Measurements from ENCODE around the gene DAD1.

Gene DAD1

DNA sequence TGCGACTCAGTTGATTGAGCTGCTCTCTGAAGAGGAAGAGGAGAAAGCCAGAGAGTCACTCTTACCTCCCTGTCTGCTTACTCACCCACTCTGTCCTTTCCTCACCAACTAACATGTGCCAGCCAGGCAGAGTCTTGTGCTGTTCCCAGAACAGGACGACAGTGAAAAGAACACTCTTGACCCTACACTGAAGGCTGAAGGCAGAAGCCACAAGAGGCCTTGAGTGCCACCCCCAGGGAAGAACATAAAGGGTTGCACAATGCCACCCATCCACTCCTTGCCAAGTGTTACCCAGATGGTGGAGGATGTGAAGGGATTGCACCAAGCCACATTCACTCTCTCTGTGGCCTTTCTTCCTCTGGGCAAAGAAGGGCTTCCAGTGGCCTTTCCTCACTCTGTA is 21.9 kb upstream of the DAD1 start:
- Histone ChIP-seq H3K27ac (ENCODE audit: low read depth, low read length) (no peak overlapping the region), H3K4me3 (ENCODE audit: insufficient read depth, low read length, poor library complexity, severe bottlenecking) (no peak overlapping the region), H3K9ac (ENCODE audit: low read length) (no peak overlapping the region), H3K9me3 (ENCODE audit: insufficient read depth, low read length) (no peaks in the 10 kb centered on the region), H3K4me2 (ENCODE audit: low read depth, low read length, poor library complexity, severe bottlenecking) (no peak overlapping the region), H3F3A (ENCODE audit: insufficient read depth) (no peaks in the 10 kb centered on the region), H3K27me3 (ENCODE audit: low read length) (no peaks in the 10 kb centered on the region), H4K20me1 (ENCODE audit: low read depth, low read length) (no peaks in the 10 kb centered on the region), H3K9me2 (replicated peaks; ENCODE audit: insufficient read depth, low read length) (no peaks in the 10 kb centered on the region), H3K36me3 (ENCODE audit: low read length) (no peaks in the 10 kb centered on the region), H3K79me2 (ENCODE audit: insufficient read depth, low read length) (no peaks in the 10 kb centered on the region), H2AFZ (ENCODE audit: low read depth, low read length, severe bottlenecking) (no peak overlapping the region)
- TF ChIP-seq EZH2phosphoT487 (conservative IDR thresholded peaks at IDR 0.05; ENCODE audit: low read length), result no peak
- TF ChIP-seq, protein P1, sequence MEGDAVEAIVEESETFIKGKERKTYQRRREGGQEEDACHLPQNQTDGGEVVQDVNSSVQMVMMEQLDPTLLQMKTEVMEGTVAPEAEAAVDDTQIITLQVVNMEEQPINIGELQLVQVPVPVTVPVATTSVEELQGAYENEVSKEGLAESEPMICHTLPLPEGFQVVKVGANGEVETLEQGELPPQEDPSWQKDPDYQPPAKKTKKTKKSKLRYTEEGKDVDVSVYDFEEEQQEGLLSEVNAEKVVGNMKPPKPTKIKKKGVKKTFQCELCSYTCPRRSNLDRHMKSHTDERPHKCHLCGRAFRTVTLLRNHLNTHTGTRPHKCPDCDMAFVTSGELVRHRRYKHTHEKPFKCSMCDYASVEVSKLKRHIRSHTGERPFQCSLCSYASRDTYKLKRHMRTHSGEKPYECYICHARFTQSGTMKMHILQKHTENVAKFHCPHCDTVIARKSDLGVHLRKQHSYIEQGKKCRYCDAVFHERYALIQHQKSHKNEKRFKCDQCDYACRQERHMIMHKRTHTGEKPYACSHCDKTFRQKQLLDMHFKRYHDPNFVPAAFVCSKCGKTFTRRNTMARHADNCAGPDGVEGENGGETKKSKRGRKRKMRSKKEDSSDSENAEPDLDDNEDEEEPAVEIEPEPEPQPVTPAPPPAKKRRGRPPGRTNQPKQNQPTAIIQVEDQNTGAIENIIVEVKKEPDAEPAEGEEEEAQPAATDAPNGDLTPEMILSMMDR (IDR thresholded peaks at IDR 0.05; ENCODE audit: insufficient read depth, low read length, poor library complexity, severe bottlenecking), result no peak

DNA sequence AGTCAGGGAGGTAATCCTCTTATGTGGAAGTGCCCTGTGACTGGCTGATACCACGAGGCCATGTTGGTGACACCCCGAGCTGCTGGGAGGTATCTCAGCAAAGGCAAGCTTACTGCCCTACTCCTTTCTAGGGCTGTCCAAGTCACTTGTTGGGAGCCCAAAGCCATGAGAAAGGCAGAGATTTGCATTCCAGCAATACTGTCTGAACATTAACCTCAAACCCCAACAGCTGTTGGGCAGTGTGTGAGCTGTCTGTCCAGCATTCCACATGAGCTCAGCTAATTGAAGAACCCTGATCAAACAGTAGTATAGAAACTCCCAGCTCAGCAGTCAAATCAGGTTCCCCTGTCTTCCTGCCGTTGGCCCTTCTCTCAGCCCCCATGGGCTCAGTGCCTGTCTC is 18.3 kb upstream of the DAD1 start:
- no peaks in the 10 kb centered on the region for H3F3A ChIP-seq (ENCODE audit: insufficient read depth)
- H3K79me2 ChIP-seq (ENCODE audit: insufficient read depth, low read length), result no peaks in the 10 kb centered on the region
- TF ChIP-seq EZH2phosphoT487 (conservative IDR thresholded peaks at IDR 0.05; ENCODE audit: low read length), result no peak
- TF ChIP-seq, protein P1 (IDR thresholded peaks at IDR 0.05; ENCODE audit: insufficient read depth, low read length, poor library complexity, severe bottlenecking), result no peak
- H3K27me3 ChIP-seq (ENCODE audit: low read length), result no peaks in the 10 kb centered on the region
- no peaks in the 10 kb centered on the region for H4K20me1 ChIP-seq (ENCODE audit: low read depth, low read length)
- H2AFZ ChIP-seq (ENCODE audit: low read depth, low read length, severe bottlenecking), result no peak overlapping the region
- no peaks in the 10 kb centered on the region for H3K9me2 ChIP-seq (replicated peaks; ENCODE audit: insufficient read depth, low read length)
- H3K4me3 ChIP-seq (ENCODE audit: insufficient read depth, low read length, poor library complexity, severe bottlenecking), result no peak overlapping the region
- H3K9me3 ChIP-seq (ENCODE audit: insufficient read depth, low read length), result no peaks in the 10 kb centered on the region
- no peak overlapping the region for H3K27ac ChIP-seq (ENCODE audit: low read depth, low read length)
- no peak overlapping the region for H3K4me2 ChIP-seq (ENCODE audit: low read depth, low read length, poor library complexity, severe bottlenecking)
- no peaks in the 10 kb centered on the region for H3K36me3 ChIP-seq (ENCODE audit: low read length)
- H3K9ac ChIP-seq (ENCODE audit: low read length), result no peak overlapping the region

DNA sequence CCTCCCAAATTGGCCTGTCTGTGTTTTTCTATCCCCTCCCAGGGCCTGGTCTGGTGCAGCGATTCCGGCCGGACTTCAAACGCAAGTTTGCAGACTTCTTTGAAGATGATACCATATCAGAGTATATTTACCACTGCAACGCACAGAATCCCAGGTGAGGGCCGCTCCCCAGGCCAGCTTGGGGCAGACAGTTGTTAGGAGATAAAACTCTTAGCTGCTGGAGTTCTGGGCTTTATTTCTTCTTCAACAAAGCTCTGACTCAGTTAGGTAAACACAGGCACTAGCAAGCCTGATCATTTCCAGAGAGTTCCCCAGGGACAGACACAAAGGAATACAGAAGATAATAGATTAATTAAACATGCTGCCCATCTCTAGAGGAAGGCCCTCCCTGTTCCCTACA is 17.4 kb upstream of the DAD1 start:
- Histone ChIP-seq H3K4me2 (ENCODE audit: low read depth, low read length, poor library complexity, severe bottlenecking) (no peak overlapping the region), H3K9ac (ENCODE audit: low read length) (no peak overlapping the region), H3K27ac (ENCODE audit: low read depth, low read length) (no peak overlapping the region), H3K4me3 (ENCODE audit: insufficient read depth, low read length, poor library complexity, severe bottlenecking) (no peak overlapping the region), H3K79me2 (ENCODE audit: insufficient read depth, low read length) (no peaks in the 10 kb centered on the region), H3K9me3 (ENCODE audit: insufficient read depth, low read length) (no peaks in the 10 kb centered on the region), H3K27me3 (ENCODE audit: low read length) (no peaks in the 10 kb centered on the region), H3F3A (ENCODE audit: insufficient read depth) (no peaks in the 10 kb centered on the region), H2AFZ (ENCODE audit: low read depth, low read length, severe bottlenecking) (no peak overlapping the region), H3K36me3 (ENCODE audit: low read length) (no peaks in the 10 kb centered on the region), H3K9me2 (replicated peaks; ENCODE audit: insufficient read depth, low read length) (no peaks in the 10 kb centered on the region), H4K20me1 (ENCODE audit: low read depth, low read length) (no peaks in the 10 kb centered on the region)
- TF ChIP-seq EZH2phosphoT487 (conservative IDR thresholded peaks at IDR 0.05; ENCODE audit: low read length), result no peak
- TF ChIP-seq, protein P1 (IDR thresholded peaks at IDR 0.05; ENCODE audit: insufficient read depth, low read length, poor library complexity, severe bottlenecking), result no peak
